ENCODE results near the gene GOLGA6L2.

DNA sequence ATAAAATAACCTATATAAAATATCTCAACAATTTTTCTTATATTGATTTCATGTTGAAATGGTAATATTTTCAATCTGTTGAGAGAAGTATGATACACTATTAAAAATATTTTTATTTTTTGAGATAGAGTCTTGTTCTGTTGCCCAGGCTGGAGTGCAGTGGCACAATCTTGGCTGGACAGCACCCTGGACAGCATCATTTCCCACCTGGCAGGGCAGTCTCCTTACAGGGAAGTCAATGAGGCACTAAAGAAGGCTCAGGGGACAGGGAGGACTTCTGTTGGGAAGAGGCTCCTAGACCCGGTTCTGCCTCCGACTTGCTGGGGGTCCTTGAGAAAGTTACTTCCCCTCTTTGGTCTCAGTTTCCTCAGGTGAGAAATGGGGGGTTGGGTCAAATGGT lies 9.4 kb downstream of the GOLGA6L2 start:
- TF ChIP-seq, protein P1, sequence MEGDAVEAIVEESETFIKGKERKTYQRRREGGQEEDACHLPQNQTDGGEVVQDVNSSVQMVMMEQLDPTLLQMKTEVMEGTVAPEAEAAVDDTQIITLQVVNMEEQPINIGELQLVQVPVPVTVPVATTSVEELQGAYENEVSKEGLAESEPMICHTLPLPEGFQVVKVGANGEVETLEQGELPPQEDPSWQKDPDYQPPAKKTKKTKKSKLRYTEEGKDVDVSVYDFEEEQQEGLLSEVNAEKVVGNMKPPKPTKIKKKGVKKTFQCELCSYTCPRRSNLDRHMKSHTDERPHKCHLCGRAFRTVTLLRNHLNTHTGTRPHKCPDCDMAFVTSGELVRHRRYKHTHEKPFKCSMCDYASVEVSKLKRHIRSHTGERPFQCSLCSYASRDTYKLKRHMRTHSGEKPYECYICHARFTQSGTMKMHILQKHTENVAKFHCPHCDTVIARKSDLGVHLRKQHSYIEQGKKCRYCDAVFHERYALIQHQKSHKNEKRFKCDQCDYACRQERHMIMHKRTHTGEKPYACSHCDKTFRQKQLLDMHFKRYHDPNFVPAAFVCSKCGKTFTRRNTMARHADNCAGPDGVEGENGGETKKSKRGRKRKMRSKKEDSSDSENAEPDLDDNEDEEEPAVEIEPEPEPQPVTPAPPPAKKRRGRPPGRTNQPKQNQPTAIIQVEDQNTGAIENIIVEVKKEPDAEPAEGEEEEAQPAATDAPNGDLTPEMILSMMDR (IDR thresholded peaks at IDR 0.05; ENCODE audit: extremely low read depth in 1 of 2, insufficient read depth in 1 of 2, low read depth in 1 of 2, low read length in 2 of 2): no peak
- no peak for TF ChIP-seq FOS (IDR thresholded peaks at IDR 0.05; ENCODE audit: borderline replicate concordance, insufficient read depth, low read length)
- no peak for TF ChIP-seq EZH2 (IDR thresholded peaks at IDR 0.05; ENCODE audit: borderline replicate concordance, low read depth, low read length, severe bottlenecking)
- TF ChIP-seq POLR2A (IDR thresholded peaks at IDR 0.05; ENCODE audit: low read depth, low read length): no peak
